Endothelial cell of umbilical vein (primary cell): ENCODE results near the gene KRT81. TPM values are rescaled to one million over a fixed set of nuclear protein-coding genes. Genes with fewer than 3 reads are reported as not detected.

Experiments used
- BruUV-seq: library from RNA; stranded (reverse); fragments of 400-500 nt; replicated peaks from 2 replicates; lab custom pipeline; 2021; lab: Mats Ljungman, UMichigan
- CTCF ChIA-PET: fragments of 300-600, 350-600 bp; sonication (Branson Sonifier 250); formaldehyde crosslinking; loops from one replicate; lab custom pipeline; 2021; ENCODE audit warnings: antibody characterized with exemption, inconsistent platforms; lab: Charles Lee
- POLR2A ChIA-PET: fragments of 300-600, 350-600 bp; sonication (Branson Sonifier 250); formaldehyde crosslinking; loops from one replicate; lab custom pipeline; 2021; ENCODE audit warnings: antibody characterized with exemption, inconsistent platforms; lab: Charles Lee
- DNase-seq: peaks from one replicate; pipeline ENCODE4 v3.0.0-alpha.2; 2011; ENCODE audit warnings: low read depth, low spot score
- FAIRE-seq: peaks from 2 replicates; lab custom pipeline; 2011; peaks lifted over from hg19 to GRCh38; lab: Jason Lieb, UNC
- H2AFZ ChIP-seq: 2 replicates; pipeline ENCODE4 v1.6.0; 2012; ENCODE audit warnings: low read depth, low read length, control low read depth, inconsistent platforms
- H3K27ac ChIP-seq: 2 replicates; pipeline ENCODE4 v1.5.1; 2011; ENCODE audit warnings: low read depth, mild to moderate bottlenecking, control low read depth, low read length, moderate library complexity; ENCODE audit not compliant: insufficient read depth
- H3K27me3 ChIP-seq, 2 experiments: 2 replicates each; pipeline versions ENCODE4 v1.6.0 to v1.6.1; 2011; ENCODE audit warnings: low read length in 2 of 2, mixed read lengths in 1 of 2; ENCODE audit not compliant: control insufficient read depth in 2 of 2, insufficient read depth in 2 of 2
- H3K36me3 ChIP-seq, 2 experiments: 2 replicates in 1 of 2; 3 replicates in 1 of 2; pipeline ENCODE4 v1.5.1; 2011; ENCODE audit warnings: low read length in 2 of 2, mild to moderate bottlenecking in 1 of 2, moderate library complexity in 1 of 2; ENCODE audit not compliant: control insufficient read depth in 2 of 2, insufficient read depth in 2 of 2; ENCODE audit errors: extremely low read depth in 1 of 2
- H3K4me1 ChIP-seq: 3 replicates; pipeline ENCODE4 v1.5.1; 2011; ENCODE audit warnings: mild to moderate bottlenecking, low read length; ENCODE audit not compliant: control insufficient read depth, insufficient read depth; ENCODE audit errors: extremely low read depth
- H3K4me2 ChIP-seq: 2 replicates; pipeline ENCODE4 v1.6.1; 2011; ENCODE audit warnings: low read length, control low read depth, mixed read lengths; ENCODE audit not compliant: insufficient read depth
- H3K4me3 ChIP-seq, 3 experiments: fragments of 200-600 bp in 1 of 3; sonication (generic), shearing (Covaris generic) in 1 of 3; replicated peaks in 1 of 3; 2 replicates each; pipeline ENCODE4 v1.5.1; 2011 to 2016; ENCODE audit warnings: control low read depth in 3 of 3, low read length in 3 of 3, mild to moderate bottlenecking in 2 of 3, inconsistent platforms in 1 of 3, low read depth in 1 of 3, moderate library complexity in 1 of 3; ENCODE audit not compliant: insufficient read depth in 1 of 3
- H3K79me2 ChIP-seq: 2 replicates; pipeline ENCODE4 v1.6.0; 2012; ENCODE audit warnings: low read length, inconsistent platforms; ENCODE audit not compliant: control insufficient read depth, insufficient read depth
- H3K9ac ChIP-seq: replicated peaks from 2 replicates; pipeline ENCODE3; 2011; ENCODE audit warnings: low read length, control low read depth; ENCODE audit not compliant: insufficient read depth; ENCODE audit errors: extremely low read depth
- H3K9me1 ChIP-seq: replicated peaks from 3 replicates; pipeline ENCODE4 v1.6.0; 2011; ENCODE audit warnings: mild to moderate bottlenecking, low read length; ENCODE audit not compliant: control insufficient read depth, insufficient read depth; ENCODE audit errors: extremely low read depth
- H3K9me3 ChIP-seq: replicated peaks from 2 replicates; pipeline ENCODE4 v1.5.1; 2012; ENCODE audit warnings: low read length, inconsistent platforms; ENCODE audit not compliant: control insufficient read depth, insufficient read depth
- H4K20me1 ChIP-seq: replicated peaks from 2 replicates; pipeline ENCODE3; 2011; ENCODE audit warnings: mild to moderate bottlenecking, low read length; ENCODE audit not compliant: control insufficient read depth, insufficient read depth; ENCODE audit errors: extremely low read depth
- CTCF ChIP-seq, 2 donors: IDR thresholded peaks; 1 replicate in 1 of 2; 2 replicates in 1 of 2; pipeline ENCODE4 v1.5.1; 2011; ENCODE audit warnings: low read length in 2 of 2, mild to moderate bottlenecking in 2 of 2, moderate library complexity in 2 of 2, control low read depth in 1 of 2, inconsistent platforms in 1 of 2, low read depth in 1 of 2; ENCODE audit not compliant: insufficient read depth in 1 of 2; ENCODE audit errors: extremely low read depth in 1 of 2
- EZH2 ChIP-seq: IDR thresholded peaks from 2 replicates; pipeline ENCODE4 v1.6.1; 2012; ENCODE audit warnings: borderline replicate concordance, low read depth, mild to moderate bottlenecking, moderate library complexity, low read length, inconsistent platforms; ENCODE audit not compliant: severe bottlenecking
- FOS ChIP-seq: IDR thresholded peaks from 2 replicates; pipeline ENCODE4 v1.6.1; 2011; ENCODE audit warnings: mild to moderate bottlenecking, low read length, moderate library complexity, borderline replicate concordance; ENCODE audit not compliant: insufficient read depth
- GATA2 ChIP-seq: IDR thresholded peaks from 2 replicates; pipeline ENCODE4 v1.7.0; 2011; ENCODE audit warnings: low read depth, mild to moderate bottlenecking, moderate library complexity, mixed read lengths, low read length; ENCODE audit not compliant: insufficient read length, insufficient read depth
- JUN ChIP-seq: IDR thresholded peaks from 2 replicates; pipeline ENCODE4 v1.6.1; 2011; ENCODE audit warnings: borderline replicate concordance, low read depth; ENCODE audit not compliant: insufficient read length, insufficient read depth
- MAX ChIP-seq: IDR thresholded peaks from 2 replicates; pipeline ENCODE4 v1.6.1; 2011; ENCODE audit not compliant: insufficient read depth, insufficient read length
- MYC ChIP-seq: IDR thresholded peaks from one replicate; pipeline ENCODE4 v1.6.1; 2011; ENCODE audit warnings: mild to moderate bottlenecking, low read depth, low read length
- POLR2A ChIP-seq: IDR thresholded peaks from 2 replicates; pipeline ENCODE4 v1.6.1; 2012; ENCODE audit warnings: low read depth, mild to moderate bottlenecking, control low read depth, low read length
- POLR2AphosphoS5 ChIP-seq: IDR thresholded peaks from 2 replicates; pipeline ENCODE4 v1.6.1; 2012; ENCODE audit warnings: low read depth, mild to moderate bottlenecking, control low read depth, low read length, moderate library complexity; ENCODE audit not compliant: insufficient read depth
- dilution Hi-C: fragments of 300-500 bp; cut with MboI; formaldehyde crosslinking; loops from one replicate; pipeline ENCODE4 v1.15.0; 2019; ENCODE audit warnings: low sequenced_read_pairs; ENCODE audit not compliant: extremely low pct_ligation_motif_present
- intact Hi-C: fragments of 100-400 bp; cut with micrococcal nuclease; formaldehyde crosslinking; loops from one replicate; pipeline ENCODE4 v1.10.0; 2022
- polyA plus RNA-seq, 4 experiments: library from polyadenylated mRNA; depleted of rRNA in 3 of 4; stranded (reverse) in 3 of 4; unstranded in 1 of 4; fragments of >200 nt; gene quantifications; 2 replicates each; pipeline versions ENCODE4 v1.2.1 to v1.2.3, GENCODE V29; 2011 to 2012; ENCODE audit warnings: missing spikeins in 1 of 4
- total RNA-seq: library from RNA; stranded (reverse); gene quantifications from 2 replicates; pipeline ENCODE4 v1.2.3, GENCODE V29; 2021

Gene KRT81
- total and polyA plus RNA-seq, 2 donors (not counting 3 experiments of a cell fraction or from before 2014, with no cell fraction given), result not detected

- Histone ChIP-seq H3K36me3 (no peaks in the 10 kb centered on the region), H3K27me3 (peaks cover 11 to 24% of the 10 kb centered on the region in 2 experiments), H3K4me3 (no peak overlapping the region), H4K20me1 (no peaks in the 10 kb centered on the region), H3K4me2 (no peak overlapping the region), H3K79me2 (no peaks in the 10 kb centered on the region), H3K4me1 (no peaks in the 10 kb centered on the region), H3K9me3 (no peaks in the 10 kb centered on the region), H3K27ac (no peak overlapping the region), H3K9ac (no peak overlapping the region), H2AFZ (no peak overlapping the region), H3K9me1 (no peaks in the 10 kb centered on the region)
- BruUV-seq, result no TSS peak
- FAIRE-seq, result no peak
- ChIA-PET CTCF (interaction anchor here (1.0 to 4.0 kb wide), 2 partner anchors 10 to 13 kb away, joined by 5 to 28 read pairs; no protein-coding TSS in a partner anchor), POLR2A (no interaction called here)
- TF ChIP-seq POLR2A, result no peak
- no peak for TF ChIP-seq CTCF (IDR thresholded peaks at IDR 0.05; ENCODE audit: extremely low read depth in 1 of 2, insufficient read depth in 1 of 2, low read depth in 1 of 2, low read length in 2 of 2)
- no peak for TF ChIP-seq EZH2
- no peak for TF ChIP-seq FOS
- TF ChIP-seq MYC, result no peak
- TF ChIP-seq GATA2, result no peak
- TF ChIP-seq POLR2AphosphoS5, result no peak
- no peak for TF ChIP-seq MAX
- TF ChIP-seq JUN, result no peak
- DNase-seq, result no peak
- dilution Hi-C loops, result no loop called here
- intact Hi-C loops, result no loop called here
Observed at GRCh38 chr12:52267266-52267665, 24.1 kb downstream of the KRT81 start.
